Activated CD8-positive, alpha-beta T cell treated with anti-CD3 and anti-CD28 coated beads for 36 hours (primary cell): Measurements from ENCODE around the gene GNPDA1. TPM values are rescaled to one million over a fixed set of nuclear protein-coding genes. Genes with fewer than 3 reads are reported as not detected.
A peak's percentile ranks its signal among the peaks of the same experiment; 100 is the strongest.
"Not testable (repeated sequence)": the region's sequence is repeated elsewhere in the genome, so short reads cannot be mapped to it uniquely, and the experiment has no call there.

Experiments used
- ATAC-seq: fragments of 200-7000 bp; cut with Tn5 transposase; one replicate; pipeline ENCODE4 v1.10.0; 2021; ENCODE audit warnings: mild to moderate bottlenecking, moderate library complexity
- CTCF ChIA-PET: fragments of 350-600 bp; sonication (Branson Sonifier 250); formaldehyde crosslinking; loops from one replicate; lab custom pipeline; 2021; ENCODE audit warnings: antibody characterized with exemption; lab: Charles Lee
- POLR2A ChIA-PET: fragments of 350-600 bp; sonication (Branson Sonifier 250); formaldehyde crosslinking; loops from one replicate; lab custom pipeline; 2021; ENCODE audit warnings: antibody characterized with exemption; lab: Charles Lee
- DNase-seq: peaks from one replicate; pipeline ENCODE4 v3.0.0-alpha.2; 2020
- H3K27ac Mint-ChIP-seq: one replicate; pipeline ENCODE4 v1.8.0; 2021; ENCODE audit warnings: mild to moderate bottlenecking, mixed read lengths
- H3K27me3 Mint-ChIP-seq: one replicate; pipeline ENCODE4 v1.8.0; 2021; ENCODE audit warnings: mixed read lengths
- H3K36me3 Mint-ChIP-seq: one replicate; pipeline ENCODE4 v1.8.0; 2021; ENCODE audit warnings: low read depth, mixed read lengths
- H3K4me1 Mint-ChIP-seq: one replicate; pipeline ENCODE4 v1.8.0; 2021; ENCODE audit warnings: low read depth, mixed read lengths
- H3K4me3 Mint-ChIP-seq: one replicate; pipeline ENCODE4 v1.8.0; 2021; ENCODE audit warnings: mild to moderate bottlenecking, moderate library complexity, mixed read lengths
- H3K9me3 Mint-ChIP-seq: one replicate; pipeline ENCODE4 v1.8.0; 2021; ENCODE audit warnings: mixed read lengths
- CTCF ChIP-seq: fragments of 200-600 bp; IDR thresholded peaks from one replicate; pipeline ENCODE4 v1.8.0; 2022; ENCODE audit warnings: antibody characterized with exemption, mild to moderate bottlenecking
- intact Hi-C: fragments of 100-400 bp; cut with micrococcal nuclease; formaldehyde crosslinking; loops from one replicate; pipeline ENCODE4 v1.10.0; 2022
- total RNA-seq, 2 experiments: library from RNA; stranded (reverse); gene quantifications; one replicate each; pipeline ENCODE4 v1.2.3, GENCODE V29; 2021

The GNPDA1 gene
- total RNA-seq, 2 experiments from 2014 or later, result 82.4 to 88.3 TPM

- Mint-ChIP-seq H3K4me1 (peaks cover 2% of the 10 kb centered on the region), H3K9me3 (no peaks in the 10 kb centered on the region), H3K36me3 (no peaks in the 10 kb centered on the region), H3K4me3 (no peak overlapping the region), H3K27me3 (no peaks in the 10 kb centered on the region), H3K27ac (no peak overlapping the region)
- no peak for ATAC-seq
- TF ChIP-seq CTCF, result no peak
- POLR2A ChIA-PET, result no interaction called here
- DNase-seq, result no peak
- CTCF ChIA-PET, result no interaction called here
- intact Hi-C loops, result no loop called here
Measured at GRCh38 chr5:142040285-142040684, 27.5 kb upstream of the GNPDA1 start.

GRCh38 chr5:142038735-142039134 is 25.9 kb upstream of the GNPDA1 start:
- DNase-seq, result no peak
- Mint-ChIP-seq H3K9me3 (peaks cover 3% of the 10 kb centered on the region), H3K27ac (no peak overlapping the region), H3K27me3 (no peaks in the 10 kb centered on the region), H3K4me1 (peaks cover 16% of the 10 kb centered on the region), H3K36me3 (peaks cover 2% of the 10 kb centered on the region), H3K4me3 (no peak overlapping the region)
- intact Hi-C loops, result no loop called here
- ChIA-PET POLR2A (no interaction called here), CTCF (no interaction called here)
- peak; percentile 17 for TF ChIP-seq CTCF
- ATAC-seq, result no peak

GRCh38 chr5:142037599-142037998 is 24.8 kb upstream of the GNPDA1 start:
- ATAC-seq, POLR2A ChIA-PET, H3K27ac Mint-ChIP-seq, H3K4me3 Mint-ChIP-seq, H3K36me3 Mint-ChIP-seq, DNase-seq, CTCF ChIA-PET, intact Hi-C loops, H3K9me3 Mint-ChIP-seq, H3K27me3 Mint-ChIP-seq: not testable (repeated sequence)
- peaks cover 21% of the 10 kb centered on the region for H3K4me1 Mint-ChIP-seq

- POLR2A ChIA-PET, result no interaction called here
- ATAC-seq (no peak), DNase-seq (no peak)
- peaks cover 2% of the 10 kb centered on the region for H3K36me3 Mint-ChIP-seq
- no peak for TF ChIP-seq CTCF
- H3K4me3 Mint-ChIP-seq, result no peak overlapping the region
- peaks cover 3% of the 10 kb centered on the region for H3K9me3 Mint-ChIP-seq
- H3K27ac Mint-ChIP-seq, result no peak overlapping the region
- intact Hi-C loops, result no loop called here
- no peaks in the 10 kb centered on the region for H3K27me3 Mint-ChIP-seq
- CTCF ChIA-PET, result interaction anchor here (0.6 kb wide), 1 partner anchor 20 kb away, joined by 3 read pairs; no protein-coding TSS in a partner anchor
- H3K4me1 Mint-ChIP-seq, result peaks cover 21% of the 10 kb centered on the region
Measured at GRCh38 chr5:142036918-142037317, 24.1 kb upstream of the GNPDA1 start.

GRCh38 chr5:142034994-142035393 is 22.2 kb upstream of the GNPDA1 start:
- no peak for TF ChIP-seq CTCF
- POLR2A ChIA-PET, result interaction anchor here (1.5 kb wide), 1 partner anchor 10 kb away, joined by 3 read pairs; no protein-coding TSS in a partner anchor
- peaks cover 2% of the 10 kb centered on the region for H3K36me3 Mint-ChIP-seq
- peaks cover 21% of the 10 kb centered on the region for H3K4me1 Mint-ChIP-seq
- ATAC-seq (no peak), DNase-seq (no peak)
- intact Hi-C loops, result no loop called here
- CTCF ChIA-PET, result interaction anchor here (0.6 to 1.0 kb wide), 2 partner anchors 19 to 153 kb away, joined by 3 read pairs; no protein-coding TSS in a partner anchor
- no peaks in the 10 kb centered on the region for H3K27me3 Mint-ChIP-seq
- H3K9me3 Mint-ChIP-seq, result peaks cover 3% of the 10 kb centered on the region
- H3K27ac Mint-ChIP-seq, result peak overlapping the region; percentile 50
- no peak overlapping the region for H3K4me3 Mint-ChIP-seq

- intact Hi-C loops, H3K9me3 Mint-ChIP-seq, H3K36me3 Mint-ChIP-seq, H3K27me3 Mint-ChIP-seq, ATAC-seq, DNase-seq: not testable (repeated sequence)
- peaks cover 21% of the 10 kb centered on the region for H3K4me1 Mint-ChIP-seq
- peak overlapping the region; percentile 50 for H3K27ac Mint-ChIP-seq
- ChIA-PET POLR2A (interaction anchor here (0.6 kb wide), 1 partner anchor 50 kb away, joined by 3 read pairs; no protein-coding TSS in a partner anchor), CTCF (interaction anchor here (0.6 to 1.0 kb wide), 2 partner anchors 20 to 154 kb away, joined by 3 read pairs; no protein-coding TSS in a partner anchor)
- peak overlapping the region; percentile 6 for H3K4me3 Mint-ChIP-seq
Measured at GRCh38 chr5:142033632-142034567, 21.1 kb upstream of the GNPDA1 start.
